A549 (cell line): ENCODE results near the gene RBBP5. TPM values are rescaled to one million over a fixed set of nuclear protein-coding genes. Genes with fewer than 3 reads are reported as not detected.

Source experiments
- ATAC-seq, 2 experiments: fragments of 200-7000 bp in 1 of 2; fragments of >200 bp in 1 of 2; cut with Nextera tagmentation in 1 of 2; cut with Tn5 transposase in 1 of 2; 3 replicates each; pipeline versions ENCODE4 v1.8.0 to v1.9.1; 2018 to 2020; ENCODE audit warnings: mild to moderate bottlenecking in 1 of 2, moderate library complexity in 1 of 2
- CTCF ChIA-PET: fragments of 300-600 bp; sonication (Branson Sonifier 250); formaldehyde crosslinking; extraction: SDS; loops from one replicate; lab custom pipeline; 2021; ENCODE audit warnings: antibody characterized with exemption, inconsistent platforms; lab: Yijun Ruan, JAX
- POLR2A ChIA-PET: fragments of 350-600 bp; formaldehyde crosslinking; extraction: SDS; loops from one replicate; lab custom pipeline; 2021; ENCODE audit warnings: antibody characterized with exemption, inconsistent platforms; lab: Yijun Ruan, JAX
- DNase-seq, 2 experiments: peaks; one replicate each; pipeline versions ENCODE4 v3.0.0 to v3.0.0-alpha.2; 2011 to 2016; ENCODE audit warnings: low read depth in 1 of 2, low spot score in 1 of 2
- FAIRE-seq: peaks from 2 replicates; lab custom pipeline; 2011; peaks lifted over from hg19 to GRCh38; lab: Jason Lieb, UNC
- H3K27ac ChIP-seq, 2 experiments: fragments of >200 bp; sonication (Bioruptor Twin); formaldehyde crosslinking; 3 replicates each; pipeline ENCODE4 v1.5.1; 2016 to 2017
- H3K4me1 ChIP-seq: fragments of >200 bp; sonication (Bioruptor Twin); formaldehyde crosslinking; 3 replicates; pipeline ENCODE4 v1.6.1; 2016
- H3K4me2 ChIP-seq: fragments of >200 bp; sonication (Bioruptor Twin); formaldehyde crosslinking; 3 replicates; pipeline ENCODE4 v1.6.1; 2016
- H3K4me3 ChIP-seq: fragments of >200 bp; sonication (Bioruptor Twin); formaldehyde crosslinking; 3 replicates; pipeline ENCODE4 v1.5.1; 2016
- H3K9me3 ChIP-seq: fragments of >200 bp; sonication (Bioruptor Twin); formaldehyde crosslinking; 3 replicates; pipeline ENCODE4 v1.6.1; 2016
- BHLHE40 ChIP-seq: IDR thresholded peaks from 2 replicates; pipeline ENCODE4 v1.6.1; 2012; ENCODE audit warnings: low read depth, low read length, inconsistent platforms
- CBX2 ChIP-seq: fragments of 200-600 bp; sonication (generic); IDR thresholded peaks from 2 replicates; pipeline ENCODE4 v1.6.1; 2016; ENCODE audit warnings: low read depth, mild to moderate bottlenecking, borderline replicate concordance
- CBX8 ChIP-seq: fragments of 200-600 bp; sonication (generic); IDR thresholded peaks from 2 replicates; pipeline ENCODE4 v1.6.1; 2016
- CEBPB ChIP-seq, 2 experiments: fragments of >200 bp in 1 of 2; sonication (Bioruptor Twin) in 1 of 2; formaldehyde crosslinking in 1 of 2; IDR thresholded peaks; 2 replicates each; pipeline ENCODE4 v1.6.1; 2012 to 2016
- CHD4 ChIP-seq: fragments of 200-600 bp; sonication (generic); IDR thresholded peaks from 2 replicates; pipeline ENCODE4 v1.6.1; 2016; ENCODE audit warnings: antibody characterized with exemption, mild to moderate bottlenecking, borderline replicate concordance
- CTCF ChIP-seq: fragments of >200 bp; sonication (Bioruptor Twin); formaldehyde crosslinking; IDR thresholded peaks from 3 replicates; pipeline ENCODE4 v1.5.1; 2016
- E2F6 ChIP-seq: IDR thresholded peaks from 2 replicates; pipeline ENCODE4 v1.6.1; 2012; ENCODE audit warnings: low read depth, borderline replicate concordance
- FOSB ChIP-seq: fragments of 250-450 bp; sonication (Bioruptor Pico); IDR thresholded peaks from 2 replicates; pipeline ENCODE4 v1.5.0; 2020; ENCODE audit warnings: mild to moderate bottlenecking, moderate library complexity
- FOXS1 ChIP-seq: fragments of 250-450 bp; sonication (Bioruptor Pico); IDR thresholded peaks from 2 replicates; pipeline ENCODE4 v1.5.0; 2020; ENCODE audit warnings: mild to moderate bottlenecking, moderate library complexity
- GATA3 ChIP-seq: IDR thresholded peaks from 2 replicates; pipeline ENCODE4 v1.6.1; 2012; ENCODE audit warnings: borderline replicate concordance
- HES2 ChIP-seq: fragments of >200 bp; sonication (Bioruptor Twin); formaldehyde crosslinking; IDR thresholded peaks from 2 replicates; pipeline ENCODE4 v1.6.1; 2016
- HEYL ChIP-seq: fragments of 250-450 bp; sonication (Bioruptor Pico); IDR thresholded peaks from 2 replicates; pipeline ENCODE4 v1.8.0; 2021; ENCODE audit warnings: mild to moderate bottlenecking, moderate library complexity
- HMGXB4 ChIP-seq: fragments of 250-450 bp; sonication (Bioruptor Pico); IDR thresholded peaks from 2 replicates; pipeline ENCODE4 v1.5.0; 2021; ENCODE audit warnings: mild to moderate bottlenecking, moderate library complexity, borderline replicate concordance
- HOXA7 ChIP-seq: fragments of 250-450 bp; sonication (Bioruptor Pico); IDR thresholded peaks from 2 replicates; pipeline ENCODE4 v1.5.0; 2020; ENCODE audit warnings: mild to moderate bottlenecking, moderate library complexity
- JUN ChIP-seq, 2 experiments: fragments of >200 bp; sonication (Bioruptor Twin); formaldehyde crosslinking; IDR thresholded peaks; 2 replicates in 1 of 2; 3 replicates in 1 of 2; pipeline ENCODE4 v1.6.1; 2016 to 2017
- KDM5A ChIP-seq: fragments of 200-600 bp; sonication (generic); IDR thresholded peaks from 2 replicates; pipeline ENCODE4 v1.6.1; 2016; ENCODE audit warnings: antibody characterized with exemption, mild to moderate bottlenecking
- MAZ ChIP-seq: fragments of 150-350 bp; IDR thresholded peaks from 2 replicates; pipeline ENCODE4 v1.6.1; 2014; ENCODE audit warnings: antibody characterized with exemption, low read depth, low read length, borderline replicate concordance
- NFE2L2 ChIP-seq: fragments of 150-350 bp; conservative IDR thresholded peaks from 2 replicates; pipeline ENCODE4 v1.6.1; 2014; ENCODE audit warnings: low read length
- PHF8 ChIP-seq: fragments of 200-600 bp; sonication (generic); IDR thresholded peaks from 2 replicates; pipeline ENCODE4 v1.6.1; 2016; ENCODE audit warnings: low read depth, mild to moderate bottlenecking, antibody characterized with exemption, moderate library complexity, borderline replicate concordance
- POLR2AphosphoS2 ChIP-seq: conservative IDR thresholded peaks from 2 replicates; pipeline ENCODE4 v1.6.1; 2012; ENCODE audit warnings: low read length, improper control_type of control experiment, inconsistent platforms
- RNF2 ChIP-seq: fragments of 200-600 bp; sonication (generic); IDR thresholded peaks from 2 replicates; pipeline ENCODE4 v1.6.1; 2016; ENCODE audit warnings: low read depth, mild to moderate bottlenecking, antibody characterized with exemption, moderate library complexity, borderline replicate concordance
- SREBF2 ChIP-seq: fragments of 450-650 bp; IDR thresholded peaks from 2 replicates; pipeline ENCODE4 v1.6.1; 2014; ENCODE audit warnings: mild to moderate bottlenecking, moderate library complexity
- TFCP2L1 ChIP-seq: fragments of 250-450 bp; sonication (Bioruptor Pico); IDR thresholded peaks from 2 replicates; pipeline ENCODE4 v1.5.0; 2021; ENCODE audit warnings: mild to moderate bottlenecking
- TP53 ChIP-seq: fragments of 250-450 bp; sonication (Bioruptor Pico); IDR thresholded peaks from 2 replicates; pipeline ENCODE4 v1.5.0; 2021; ENCODE audit warnings: mild to moderate bottlenecking, moderate library complexity
- ZC3H11A ChIP-seq: fragments of 450-650 bp; IDR thresholded peaks from 2 replicates; pipeline ENCODE4 v1.6.1; 2014; ENCODE audit warnings: antibody characterized with exemption, mild to moderate bottlenecking
- ZFP36 ChIP-seq: fragments of 450-650 bp; IDR thresholded peaks from 2 replicates; pipeline ENCODE4 v1.6.1; 2014; ENCODE audit warnings: borderline replicate concordance; ENCODE audit not compliant: partially characterized antibody
- ZSCAN20 ChIP-seq: fragments of 250-450 bp; sonication (Bioruptor Pico); IDR thresholded peaks from 2 replicates; pipeline ENCODE4 v1.8.0; 2022; ENCODE audit warnings: mild to moderate bottlenecking, moderate library complexity
- WGBS: methylation state at CpG from one replicate; pipeline ENCODE4 v1.1.6; 2017; ENCODE audit errors: missing lambda C conversion rate; 5-methylcytosine and 5-hydroxymethylcytosine counted together
- polyA plus RNA-seq, 4 experiments: library from polyadenylated mRNA; depleted of rRNA in 3 of 4; stranded (reverse); fragments of >200 nt; fragmentation: RNase III in 1 of 4; extraction: RNeasy Plus Mini Kit Qiagen cat#74134 plus additional on column Dnase treatment in 1 of 4; gene quantifications; 2 replicates in 3 of 4; 3 replicates in 1 of 4; pipeline ENCODE4 v1.2.3, GENCODE V29; 2011 to 2017

The RBBP5 gene
- polyA plus RNA-seq, 2 of the 4 experiments (the other 2 are of a cell fraction) = 15.9 to 21.8 TPM

- ChIA-PET POLR2A (interaction anchor here (0.6 kb wide), 1 partner anchor 14 kb away, joined by 4 read pairs; no protein-coding TSS in a partner anchor), CTCF (interaction anchor here (0.6 to 15.7 kb wide), 10 partner anchors 12 to 412 kb away, joined by 3 to 134 read pairs (median 4); no protein-coding TSS in a partner anchor)
Measured at GRCh38 chr1:205073511-205073910, 48.3 kb downstream of the RBBP5 start.

GRCh38 chr1:205072881-205073280, 48.9 kb downstream of the RBBP5 start:
- no peak for TF ChIP-seq HEYL (CRISPR knock-in tag)

More at GRCh38 chr1:205073511-205073910, 48.3 kb downstream of the RBBP5 start:
- 82% methylated on average over 12 of the region's 12 CpGs for WGBS
- ATAC-seq (no peak), DNase-seq (no peak), FAIRE-seq (no peak)
- Histone ChIP-seq H3K27ac (no peak overlapping the region), H3K4me1 (no peaks in the 10 kb centered on the region), H3K4me2 (no peak overlapping the region)
- no peak for TF ChIP-seq CBX2
- TF ChIP-seq TP53 (CRISPR knock-in tag) = no peak
- no peak for TF ChIP-seq MAZ
- no peak for TF ChIP-seq HMGXB4 (CRISPR knock-in tag)
- no peak for TF ChIP-seq FOXS1
- no peak for TF ChIP-seq POLR2AphosphoS2
- no peak for TF ChIP-seq CTCF
- no peak for TF ChIP-seq KDM5A
- TF ChIP-seq FOSB (CRISPR knock-in tag) = no peak
- no peak for TF ChIP-seq ZSCAN20 (CRISPR knock-in tag)
- no peak for TF ChIP-seq CBX8
- no peak for TF ChIP-seq E2F6
- no peak for TF ChIP-seq ZC3H11A
- TF ChIP-seq TFCP2L1 = no peak
- TF ChIP-seq HEYL (CRISPR knock-in tag) = no peak
- no peak for TF ChIP-seq PHF8
- no peak for TF ChIP-seq HES2
- no peak for TF ChIP-seq RNF2
- no peak for TF ChIP-seq GATA3
- TF ChIP-seq, all 56 proteins: peak for 0
- no peaks in the 10 kb centered on the region for H3K9me3 ChIP-seq
- no peak overlapping the region for H3K4me3 ChIP-seq

GRCh38 chr1:205072286-205072685, 49.5 kb downstream of the RBBP5 start:
- ChIA-PET POLR2A (no interaction called here), CTCF (interaction anchor here (1.2 to 15.7 kb wide), 5 partner anchors 11 to 184 kb away, joined by 3 to 134 read pairs (median 14); no protein-coding TSS in a partner anchor)
- no peak for FAIRE-seq
- Histone ChIP-seq H3K4me2 (no peak overlapping the region), H3K4me1 (no peaks in the 10 kb centered on the region), H3K4me3 (no peak overlapping the region), H3K27ac (no peak overlapping the region), H3K9me3 (no peaks in the 10 kb centered on the region)
- 70% methylated on average over 9 of the region's 9 CpGs for WGBS
- ATAC-seq = no peak
- TF ChIP-seq CEBPB (IDR thresholded peaks at IDR 0.05) (no peak), E2F6 (no peak), PHF8 (no peak), NFE2L2 (no peak), SREBF2 (no peak), KDM5A (no peak), JUN (IDR thresholded peaks at IDR 0.05) (no peak), HOXA7 (CRISPR knock-in tag) (no peak), CHD4 (no peak), ZFP36 (no peak), BHLHE40 (no peak), RNF2 (no peak), FOSB (CRISPR knock-in tag) (no peak)
- no peak for DNase-seq

More at GRCh38 chr1:205072881-205073280, 48.9 kb downstream of the RBBP5 start:
- WGBS = 45% methylated on average over 8 of the region's 8 CpGs
- FAIRE-seq (no peak), DNase-seq (no peak), ATAC-seq (no peak)
- POLR2A ChIA-PET = no interaction called here
- Histone ChIP-seq H3K9me3 (no peaks in the 10 kb centered on the region), H3K4me1 (no peaks in the 10 kb centered on the region), H3K4me2 (no peak overlapping the region), H3K27ac (no peak overlapping the region), H3K4me3 (no peak overlapping the region)
- CTCF ChIA-PET = interaction anchor here (1.2 to 15.7 kb wide), 4 partner anchors 12 to 183 kb away, joined by 3 to 134 read pairs (median 16); no protein-coding TSS in a partner anchor
